Mesendoderm (in vitro differentiated cells): ENCODE measurements around the gene FBXO24.
"Not testable (repeated sequence)": the region's sequence is repeated elsewhere in the genome, so short reads cannot be mapped to it uniquely, and the experiment has no call there.

Experiments used
- DNase-seq: peaks from one replicate; pipeline ENCODE4 v3.0.0; 2013
- H2AK5ac ChIP-seq: 2 replicates; pipeline ENCODE4 v1.6.1; 2013; ENCODE audit warnings: low read length, inconsistent platforms
- H2BK120ac ChIP-seq: 2 replicates; pipeline ENCODE4 v1.6.1; 2013; ENCODE audit warnings: low read depth, mild to moderate bottlenecking, low read length, moderate library complexity, mixed read lengths
- H2BK15ac ChIP-seq: replicated peaks from 2 replicates; pipeline ENCODE4 v1.6.1; 2013; ENCODE audit warnings: low read depth, mild to moderate bottlenecking, moderate library complexity
- H2BK5ac ChIP-seq: 2 replicates; pipeline ENCODE4 v1.6.1; 2013; ENCODE audit warnings: low read length, inconsistent platforms
- H3K18ac ChIP-seq: 2 replicates; pipeline ENCODE4 v1.6.1; 2013; ENCODE audit warnings: mild to moderate bottlenecking, low read length, mixed read lengths
- H3K23ac ChIP-seq: one replicate; pipeline ENCODE4 v1.6.1; 2013; ENCODE audit warnings: low read length
- H3K27ac ChIP-seq: 2 replicates; pipeline ENCODE4 v1.5.1; 2013; ENCODE audit warnings: low read depth, mild to moderate bottlenecking, inconsistent platforms, low read length, moderate library complexity
- H3K27me3 ChIP-seq: 2 replicates; pipeline ENCODE4 v1.6.1; 2013; ENCODE audit warnings: low read length, control low read depth, mild to moderate bottlenecking, inconsistent platforms; ENCODE audit not compliant: insufficient read depth, poor library complexity
- H3K36me3 ChIP-seq: 2 replicates; pipeline ENCODE4 v1.6.1; 2013; ENCODE audit warnings: low read length, inconsistent platforms; ENCODE audit not compliant: control insufficient read depth, insufficient read depth
- H3K4ac ChIP-seq: one replicate; pipeline ENCODE4 v1.6.1; 2013; ENCODE audit warnings: low read depth, mild to moderate bottlenecking, low read length, moderate library complexity
- H3K4me1 ChIP-seq: 2 replicates; pipeline ENCODE4 v1.6.1; 2013; ENCODE audit warnings: low read depth, low read length, inconsistent platforms; ENCODE audit not compliant: control insufficient read depth
- H3K4me2 ChIP-seq: 2 replicates; pipeline ENCODE4 v1.6.1; 2013; ENCODE audit warnings: low read length
- H3K4me3 ChIP-seq: 2 replicates; pipeline ENCODE4 v1.5.1; 2013; ENCODE audit warnings: mild to moderate bottlenecking, low read length
- H3K56ac ChIP-seq: one replicate; pipeline ENCODE4 v1.6.1; 2013; ENCODE audit warnings: low read length
- H3K79me1 ChIP-seq: 2 replicates; pipeline ENCODE4 v1.6.1; 2013; ENCODE audit warnings: low read length, inconsistent platforms
- H3K79me2 ChIP-seq: 2 replicates; pipeline ENCODE4 v1.6.1; 2013; ENCODE audit warnings: mild to moderate bottlenecking, low read length; ENCODE audit not compliant: control insufficient read depth, insufficient read depth
- H3K9ac ChIP-seq: 2 replicates; pipeline ENCODE4 v1.6.1; 2013; ENCODE audit warnings: low read length, inconsistent platforms
- H4K5ac ChIP-seq: one replicate; pipeline ENCODE4 v1.6.1; 2013; ENCODE audit warnings: low read length
- H4K8ac ChIP-seq: one replicate; pipeline ENCODE4 v1.6.1; 2013; ENCODE audit warnings: low read depth, mild to moderate bottlenecking, control low read depth, low read length, moderate library complexity
- WGBS: extraction: QIAGEN DNeasy Blood & Tissue Kit; methylation state at CpG from one replicate; pipeline ENCODE4 v1.1.7; 2013; ENCODE audit warnings: low lambda C conversion rate, missing lambda C conversion rate; ENCODE audit not compliant: insufficient coverage; ENCODE audit errors: extremely low coverage; 5-methylcytosine and 5-hydroxymethylcytosine counted together

Gene FBXO24

GRCh38 chr7:100545360-100546128 is 40.6 kb upstream of the FBXO24 start:
- Histone ChIP-seq H4K8ac (no peak overlapping the region), H3K36me3 (no peaks in the 10 kb centered on the region), H3K18ac (peak overlapping the region; percentile 85), H2BK5ac (peak overlapping the region; percentile 73), H3K4me2 (no peak overlapping the region), H3K9ac (peak overlapping the region; percentile 32), H3K79me2 (no peaks in the 10 kb centered on the region), H3K56ac (peak overlapping the region; percentile 76), H3K23ac (peak overlapping the region; percentile 92), H3K4me3 (no peak overlapping the region), H4K5ac (peak overlapping the region; percentile 47), H2AK5ac (peak overlapping the region; percentile 84), H2BK15ac (peak overlapping the region; percentile 0), H3K27me3 (no peaks in the 10 kb centered on the region), H3K4me1 (peaks cover 34% of the 10 kb centered on the region), H3K79me1 (peaks cover 2% of the 10 kb centered on the region), H3K27ac (peak overlapping the region; percentile 88), H2BK120ac (peak overlapping the region; percentile 80), H3K4ac (peak overlapping the region; percentile 26)
- no CpG with 5 or more reads among the region's 3 CpGs for WGBS
- DNase-seq: peak; percentile 95

DNA sequence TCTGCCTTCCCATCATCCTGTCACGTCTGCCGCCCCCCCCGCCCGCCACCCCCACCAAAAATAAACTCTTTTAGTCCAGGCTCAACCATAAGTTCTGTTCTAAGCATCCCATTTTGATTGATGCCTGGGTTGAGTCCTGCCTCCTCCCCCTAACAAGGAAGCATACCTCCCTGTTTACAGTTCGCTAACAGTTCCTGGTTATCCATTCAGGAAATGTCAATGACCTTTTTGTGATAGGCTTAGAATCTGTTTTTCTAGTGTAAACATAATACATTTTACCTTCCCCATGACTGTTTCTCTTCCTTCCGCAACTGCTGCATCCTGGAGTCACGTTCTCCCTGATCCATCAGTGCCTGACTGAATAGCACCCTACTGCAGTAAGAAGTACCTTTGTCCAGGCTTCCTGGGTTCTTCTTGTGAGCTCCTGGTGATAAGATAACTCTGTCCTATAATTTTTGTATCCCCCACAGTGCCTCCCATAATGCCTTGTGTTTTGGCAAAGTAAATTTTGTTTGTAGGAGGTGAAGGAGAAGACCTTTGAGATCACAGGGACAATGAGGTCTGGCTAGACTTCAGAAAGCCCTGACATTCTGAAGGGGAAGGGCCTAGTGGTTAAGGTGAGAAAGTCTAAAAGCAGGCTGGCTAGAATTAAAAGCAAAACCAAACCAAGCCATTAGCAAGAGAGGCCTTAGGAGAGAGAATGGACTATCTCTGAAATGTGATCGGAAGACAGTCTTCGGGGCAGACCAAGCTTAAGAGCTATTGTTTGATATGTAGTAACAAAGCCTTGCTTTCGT is 39.8 kb upstream of the FBXO24 start:
- no CpG with 5 or more reads among the region's 10 CpGs for WGBS

GRCh38 chr7:100546926-100547800 is 39.0 kb upstream of the FBXO24 start:
- WGBS: no CpG with 5 or more reads among the region's 9 CpGs
- Histone ChIP-seq H2BK15ac (no peak overlapping the region), H3K4me2 (no peak overlapping the region), H3K4me1 (peaks cover 33% of the 10 kb centered on the region), H3K27ac (peak overlapping the region; percentile 55), H3K36me3 (no peaks in the 10 kb centered on the region), H3K56ac (peak overlapping the region; percentile 65), H3K4ac (no peak overlapping the region), H3K4me3 (no peak overlapping the region), H2BK120ac (peak overlapping the region; percentile 50), H3K9ac (peak overlapping the region; percentile 22), H3K18ac (peak overlapping the region; percentile 34), H4K8ac (no peak overlapping the region), H3K79me2 (no peaks in the 10 kb centered on the region), H2AK5ac (no peak overlapping the region), H2BK5ac (peak overlapping the region; percentile 30), H3K23ac (no peak overlapping the region), H3K27me3 (no peaks in the 10 kb centered on the region), H4K5ac (no peak overlapping the region), H3K79me1 (no peaks in the 10 kb centered on the region)
- DNase-seq: no peak

More for the DNA sequence above, 39.8 kb upstream of the FBXO24 start:
- no peak overlapping the region for H4K8ac ChIP-seq
- peak overlapping the region; percentile 76 for H3K56ac ChIP-seq
- no peaks in the 10 kb centered on the region for H3K36me3 ChIP-seq
- no peak for DNase-seq
- H3K79me1 ChIP-seq: no peaks in the 10 kb centered on the region
- peak overlapping the region; percentile 26 for H3K4ac ChIP-seq
- no peaks in the 10 kb centered on the region for H3K79me2 ChIP-seq
- peaks cover 34% of the 10 kb centered on the region for H3K4me1 ChIP-seq
- H2BK5ac ChIP-seq: peak overlapping the region; percentile 30
- peak overlapping the region; percentile 49 for H4K5ac ChIP-seq
- H3K9ac ChIP-seq: peak overlapping the region; percentile 22
- peak overlapping the region; percentile 0 for H2BK15ac ChIP-seq
- H2BK120ac ChIP-seq: no peak overlapping the region
- H3K23ac ChIP-seq: no peak overlapping the region
- H3K27ac ChIP-seq: peak overlapping the region; percentile 88
- no peak overlapping the region for H3K4me3 ChIP-seq
- no peaks in the 10 kb centered on the region for H3K27me3 ChIP-seq
- H2AK5ac ChIP-seq: no peak overlapping the region
- H3K18ac ChIP-seq: peak overlapping the region; percentile 81
- no peak overlapping the region for H3K4me2 ChIP-seq

DNA sequence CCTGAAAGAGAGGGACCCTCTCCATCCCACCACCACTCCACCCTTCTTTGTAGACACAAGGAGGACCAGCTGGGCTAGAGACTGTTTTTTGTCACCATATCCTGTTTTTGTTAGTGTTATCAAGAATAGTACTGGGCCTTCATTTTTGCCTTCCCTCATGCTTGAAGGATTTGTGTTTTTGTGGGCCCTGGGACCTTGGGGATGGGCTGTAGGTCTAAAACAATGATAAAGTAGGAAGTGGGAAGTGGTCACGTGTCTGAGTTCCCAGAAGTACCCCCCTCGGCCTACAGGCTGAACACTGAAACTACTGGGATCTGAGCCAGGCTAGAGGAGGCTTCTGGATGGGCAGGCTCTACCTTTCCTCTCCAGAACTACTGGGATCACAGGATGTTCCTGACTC is 38.3 kb upstream of the FBXO24 start:
- Histone ChIP-seq H4K5ac (no peak overlapping the region), H3K9ac (no peak overlapping the region), H2BK120ac (no peak overlapping the region), H4K8ac (no peak overlapping the region), H3K79me1 (no peaks in the 10 kb centered on the region), H2BK15ac (no peak overlapping the region), H3K36me3 (no peaks in the 10 kb centered on the region), H3K27ac (no peak overlapping the region), H3K18ac (no peak overlapping the region), H3K23ac (no peak overlapping the region), H2BK5ac (no peak overlapping the region), H2AK5ac (no peak overlapping the region), H3K4me2 (no peak overlapping the region), H3K4me3 (no peak overlapping the region), H3K4me1 (peaks cover 29% of the 10 kb centered on the region), H3K79me2 (no peaks in the 10 kb centered on the region), H3K4ac (no peak overlapping the region), H3K27me3 (no peaks in the 10 kb centered on the region), H3K56ac (peak overlapping the region; percentile 25)
- WGBS: no CpG with 5 or more reads among the region's 2 CpGs
- DNase-seq: no peak

GRCh38 chr7:100548446-100548845 is 37.7 kb upstream of the FBXO24 start:
- H3K4me1 ChIP-seq: peaks cover 27% of the 10 kb centered on the region
- not testable (repeated sequence) for H2BK120ac ChIP-seq, H3K4ac ChIP-seq, H4K8ac ChIP-seq, H3K36me3 ChIP-seq, H3K9ac ChIP-seq, H3K27me3 ChIP-seq, H3K18ac ChIP-seq, DNase-seq, H3K27ac ChIP-seq, H2AK5ac ChIP-seq, H3K4me3 ChIP-seq, H3K56ac ChIP-seq, H3K79me2 ChIP-seq, H3K79me1 ChIP-seq, H4K5ac ChIP-seq, H3K23ac ChIP-seq, H2BK15ac ChIP-seq, H3K4me2 ChIP-seq, H2BK5ac ChIP-seq
- WGBS: no CpG with 5 or more reads among the region's 5 CpGs
